Urinary bladder (tissue), 4 donors: Measurements from ENCODE around the gene LDLRAD4. TPM values are rescaled to one million over a fixed set of nuclear protein-coding genes. Genes with fewer than 3 reads are reported as not detected.

Source experiments
- DNase-seq: peaks from one replicate; pipeline ENCODE4 v3.0.0-alpha.2; 2015; ENCODE audit errors: extremely low spot score
- H3K27ac ChIP-seq: one replicate; pipeline ENCODE4 v1.5.1; 2013; ENCODE audit warnings: low read depth, mild to moderate bottlenecking, moderate library complexity
- H3K36me3 ChIP-seq: one replicate; pipeline ENCODE4 v1.6.1; 2013; ENCODE audit warnings: mild to moderate bottlenecking, moderate library complexity; ENCODE audit not compliant: insufficient read depth
- H3K4me1 ChIP-seq: one replicate; pipeline ENCODE4 v1.6.1; 2013; ENCODE audit warnings: mild to moderate bottlenecking, moderate library complexity; ENCODE audit not compliant: insufficient read depth
- H3K4me3 ChIP-seq: one replicate; pipeline ENCODE4 v1.5.1; 2013; ENCODE audit warnings: low read depth, low read length
- WGBS: extraction: QIAGEN DNeasy Blood & Tissue Kit; methylation state at CpG from one replicate; pipeline ENCODE4 v1.1.7; 2013; 5-methylcytosine and 5-hydroxymethylcytosine counted together
- polyA plus RNA-seq: library from polyadenylated mRNA; stranded (reverse); fragments of 200-250 nt; gene quantifications from one replicate; pipeline ENCODE4 v1.2.3, GENCODE V29; 2013
- total RNA-seq: library from RNA; depleted of rRNA; stranded (reverse); fragments of >200 nt; gene quantifications from one replicate; pipeline ENCODE4 v1.2.3, GENCODE V29; 2014
- donor health status: healthy with polysubstance abuse.
- donor health status: healthy.

Gene LDLRAD4
- total and polyA plus RNA-seq, 2 donors = 13.8 to 52.3 TPM

DNA sequence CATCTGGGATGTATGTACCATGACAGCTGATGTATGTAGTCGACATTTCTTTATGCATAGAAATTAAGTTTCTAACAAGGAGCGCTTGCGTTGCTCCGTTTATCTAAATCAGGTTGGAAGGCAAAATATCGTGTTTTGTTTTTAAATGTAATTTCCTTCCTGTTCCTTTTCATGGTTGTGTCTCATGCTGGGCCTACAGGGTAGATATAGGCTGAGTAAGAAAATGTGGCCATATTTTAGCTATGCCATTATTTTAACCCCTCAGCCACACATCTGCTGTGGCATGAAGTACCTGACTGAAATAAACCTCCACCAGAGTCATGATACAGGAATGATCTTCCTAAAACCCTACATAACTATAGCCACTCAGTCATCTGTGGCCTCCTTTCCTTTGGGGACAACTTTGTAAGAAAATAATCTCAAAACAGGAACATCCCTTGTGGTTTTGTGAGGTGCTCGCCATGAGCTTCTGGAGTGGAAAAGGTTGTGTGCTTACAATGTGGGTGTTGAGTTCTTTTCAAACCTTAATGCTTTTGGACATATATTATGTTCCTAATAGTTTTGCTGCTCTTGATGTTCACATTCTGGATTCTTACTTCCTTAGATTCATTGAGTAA lies 293.5 kb downstream of the LDLRAD4 start:
- Histone ChIP-seq H3K27ac (no peak overlapping the region), H3K36me3 (no peaks in the 10 kb centered on the region), H3K4me3 (no peak overlapping the region), H3K4me1 (no peaks in the 10 kb centered on the region)
- DNase-seq = no peak
- WGBS = 90% methylated on average over 6 of the region's 6 CpGs

DNA sequence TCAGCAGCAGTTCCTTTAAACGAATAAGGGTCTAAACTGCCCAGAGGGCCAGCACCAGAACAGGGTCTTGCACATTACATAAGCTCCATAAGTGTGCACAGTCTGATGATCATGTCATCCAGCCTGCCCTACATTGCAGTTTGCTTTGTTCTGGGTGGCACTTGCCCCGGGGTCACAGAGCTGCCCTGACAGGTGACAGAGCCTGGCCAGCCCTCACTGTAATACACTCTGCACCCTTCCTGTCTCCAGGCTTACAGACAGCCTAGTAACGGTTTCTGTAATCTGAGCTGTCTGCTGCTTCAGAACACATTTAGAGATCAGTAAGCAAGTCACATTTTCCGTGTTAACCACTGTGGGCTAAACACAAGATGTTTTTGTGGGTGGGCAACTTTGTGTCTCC lies 294.5 kb downstream of the LDLRAD4 start:
- no peak for DNase-seq
- H3K36me3 ChIP-seq = no peaks in the 10 kb centered on the region
- no peaks in the 10 kb centered on the region for H3K4me1 ChIP-seq
- WGBS = 49% methylated on average over 4 of the region's 4 CpGs
- H3K4me3 ChIP-seq = no peak overlapping the region
- no peak overlapping the region for H3K27ac ChIP-seq

GRCh38 chr18:13513481-13513880 lies 294.9 kb downstream of the LDLRAD4 start:
- 92% methylated on average over 5 of the region's 5 CpGs for WGBS
- Histone ChIP-seq H3K36me3 (no peaks in the 10 kb centered on the region), H3K27ac (no peak overlapping the region), H3K4me1 (no peaks in the 10 kb centered on the region), H3K4me3 (no peak overlapping the region)
- no peak for DNase-seq

GRCh38 chr18:13514558-13514957 lies 296.0 kb downstream of the LDLRAD4 start:
- no peak overlapping the region for H3K4me3 ChIP-seq
- WGBS = 91% methylated on average over 4 of the region's 4 CpGs
- no peaks in the 10 kb centered on the region for H3K36me3 ChIP-seq
- H3K27ac ChIP-seq = no peak overlapping the region
- no peaks in the 10 kb centered on the region for H3K4me1 ChIP-seq
- DNase-seq = no peak

GRCh38 chr18:13516855-13517254 lies 298.3 kb downstream of the LDLRAD4 start:
- DNase-seq = no peak
- 97% methylated on average over 6 of the region's 6 CpGs for WGBS
- Histone ChIP-seq H3K4me3 (no peak overlapping the region), H3K36me3 (no peaks in the 10 kb centered on the region), H3K4me1 (no peaks in the 10 kb centered on the region), H3K27ac (no peak overlapping the region)

- no peak for DNase-seq
- 96% methylated on average over 7 of the region's 7 CpGs for WGBS
- H3K4me3 ChIP-seq = no peak overlapping the region
- H3K36me3 ChIP-seq = no peaks in the 10 kb centered on the region
- H3K27ac ChIP-seq = no peak overlapping the region
- H3K4me1 ChIP-seq = no peaks in the 10 kb centered on the region
Measured at GRCh38 chr18:13517369-13517768, 298.8 kb downstream of the LDLRAD4 start.

GRCh38 chr18:13518382-13518781 lies 299.8 kb downstream of the LDLRAD4 start:
- Histone ChIP-seq H3K4me3 (no peak overlapping the region), H3K36me3 (no peaks in the 10 kb centered on the region), H3K27ac (no peak overlapping the region), H3K4me1 (no peaks in the 10 kb centered on the region)
- WGBS = 93% methylated on average over 4 of the region's 4 CpGs
- no peak for DNase-seq

GRCh38 chr18:13520306-13520705 lies 301.7 kb downstream of the LDLRAD4 start:
- no peaks in the 10 kb centered on the region for H3K36me3 ChIP-seq
- H3K27ac ChIP-seq = no peak overlapping the region
- no peak for DNase-seq
- WGBS = 80% methylated on average over 6 of the region's 6 CpGs
- H3K4me1 ChIP-seq = no peaks in the 10 kb centered on the region
- no peak overlapping the region for H3K4me3 ChIP-seq

- Histone ChIP-seq H3K27ac (no peak overlapping the region), H3K4me1 (no peaks in the 10 kb centered on the region), H3K4me3 (no peak overlapping the region), H3K36me3 (no peaks in the 10 kb centered on the region)
- 95% methylated on average over 5 of the region's 5 CpGs for WGBS
- no peak for DNase-seq
Measured at GRCh38 chr18:13520741-13521140, 302.2 kb downstream of the LDLRAD4 start.

GRCh38 chr18:13521418-13521817 lies 302.9 kb downstream of the LDLRAD4 start:
- H3K4me1 ChIP-seq = no peaks in the 10 kb centered on the region
- no peak overlapping the region for H3K4me3 ChIP-seq
- H3K27ac ChIP-seq = no peak overlapping the region
- 93% methylated on average over 4 of the region's 4 CpGs for WGBS
- no peaks in the 10 kb centered on the region for H3K36me3 ChIP-seq
- DNase-seq = no peak

- no peak overlapping the region for H3K27ac ChIP-seq
- 90% methylated on average over 2 of the region's 2 CpGs for WGBS
- no peaks in the 10 kb centered on the region for H3K36me3 ChIP-seq
- DNase-seq = no peak
- no peaks in the 10 kb centered on the region for H3K4me1 ChIP-seq
- H3K4me3 ChIP-seq = no peak overlapping the region
Measured at GRCh38 chr18:13522256-13522655, 303.7 kb downstream of the LDLRAD4 start.

- H3K4me1 ChIP-seq = no peaks in the 10 kb centered on the region
- no peaks in the 10 kb centered on the region for H3K36me3 ChIP-seq
- WGBS = 85% methylated on average over 15 of the region's 15 CpGs
- H3K27ac ChIP-seq = no peak overlapping the region
- no peak for DNase-seq
- H3K4me3 ChIP-seq = no peak overlapping the region
Measured at GRCh38 chr18:13522861-13523660, 304.5 kb downstream of the LDLRAD4 start.

- no peak overlapping the region for H3K4me3 ChIP-seq
- H3K27ac ChIP-seq = no peak overlapping the region
- DNase-seq = no peak
- no peaks in the 10 kb centered on the region for H3K36me3 ChIP-seq
- H3K4me1 ChIP-seq = no peaks in the 10 kb centered on the region
- WGBS = 95% methylated on average over 5 of the region's 5 CpGs
Measured at GRCh38 chr18:13524054-13524453, 305.5 kb downstream of the LDLRAD4 start.

- H3K4me3 ChIP-seq = no peak overlapping the region
- WGBS = 87% methylated on average over 11 of the region's 11 CpGs
- DNase-seq = no peak
- H3K4me1 ChIP-seq = no peaks in the 10 kb centered on the region
- H3K27ac ChIP-seq = no peak overlapping the region
- H3K36me3 ChIP-seq = no peaks in the 10 kb centered on the region
Measured at GRCh38 chr18:13524811-13525210, 306.3 kb downstream of the LDLRAD4 start.
